MCF 10A (cell line): ENCODE measurements around the gene CRADD. TPM values are rescaled to one million over a fixed set of nuclear protein-coding genes. Genes with fewer than 3 reads are reported as not detected.

Experiments used
- BruUV-seq: library from RNA; stranded (reverse); fragments of 400-500 nt; replicated peaks from 2 replicates; lab custom pipeline; 2021; lab: Mats Ljungman, UMichigan
- CTCF ChIA-PET: fragments of 300-600 bp; sonication (Branson Sonifier 250); formaldehyde crosslinking; extraction: SDS; loops from one replicate; lab custom pipeline; 2021; ENCODE audit warnings: antibody characterized with exemption, inconsistent platforms; lab: Yijun Ruan, JAX
- POLR2A ChIA-PET: fragments of 300-600, 350-650 bp; sonication (Branson Sonifier 250); formaldehyde crosslinking; extraction: SDS; loops from one replicate; lab custom pipeline; 2020; ENCODE audit warnings: antibody characterized with exemption, inconsistent platforms; lab: Yijun Ruan, JAX
- DNase-seq: peaks from one replicate; pipeline ENCODE4 v3.0.0-alpha.2; 2018; ENCODE audit not compliant: unreplicated experiment
- H3K27ac Mint-ChIP-seq: one replicate; pipeline ENCODE4 v1.8.0; 2022; ENCODE audit warnings: mild to moderate bottlenecking, low read depth, mixed read lengths; ENCODE audit not compliant: unreplicated experiment
- H3K27me3 Mint-ChIP-seq: one replicate; pipeline ENCODE4 v1.8.0; 2022; ENCODE audit warnings: mixed read lengths; ENCODE audit not compliant: insufficient read depth, unreplicated experiment
- H3K36me3 Mint-ChIP-seq: one replicate; pipeline ENCODE4 v1.8.0; 2022; ENCODE audit warnings: mild to moderate bottlenecking, moderate library complexity, mixed read lengths; ENCODE audit not compliant: insufficient read depth, unreplicated experiment
- H3K4me1 Mint-ChIP-seq: one replicate; pipeline ENCODE4 v1.8.0; 2022; ENCODE audit warnings: mixed read lengths; ENCODE audit not compliant: insufficient read depth, unreplicated experiment
- H3K4me3 Mint-ChIP-seq: one replicate; pipeline ENCODE4 v1.8.0; 2022; ENCODE audit warnings: mild to moderate bottlenecking, moderate library complexity, mixed read lengths; ENCODE audit not compliant: unreplicated experiment
- H3K9me3 Mint-ChIP-seq: one replicate; pipeline ENCODE4 v1.8.0; 2022; ENCODE audit warnings: mixed read lengths; ENCODE audit not compliant: unreplicated experiment
- CTCF ChIP-seq: fragments of 200-600 bp; IDR thresholded peaks from one replicate; pipeline ENCODE4 v1.8.0; 2022; ENCODE audit warnings: antibody characterized with exemption, mild to moderate bottlenecking; ENCODE audit not compliant: unreplicated experiment
- intact Hi-C: fragments of 100-400 bp; cut with micrococcal nuclease; formaldehyde crosslinking; loops from 2 replicates; pipeline ENCODE4 v1.14.1; 2022
- total RNA-seq: library from RNA; stranded (reverse); gene quantifications from 2 replicates; pipeline ENCODE4 v1.2.3, GENCODE V29; 2022

Gene CRADD
- total RNA-seq, 1 experiment from 2014 or later, result 15.4 TPM

GRCh38 chr12:93673084-93673483 lies 4.1 kb upstream of the CRADD start:
- DNase-seq, result no peak
- no peaks in the 10 kb centered on the region for H3K27me3 Mint-ChIP-seq
- peaks cover 10% of the 10 kb centered on the region for H3K9me3 Mint-ChIP-seq
- peaks cover 5% of the 10 kb centered on the region for H3K36me3 Mint-ChIP-seq
- no peak for TF ChIP-seq CTCF
- CTCF ChIA-PET, result interaction anchor here (1.0 kb wide), 1 partner anchor 428 kb away, joined by 4 read pairs; no protein-coding TSS in a partner anchor
- intact Hi-C loops, result no loop called here
- no peak overlapping the region for H3K27ac Mint-ChIP-seq
- POLR2A ChIA-PET, result no interaction called here
- no peak overlapping the region for H3K4me3 Mint-ChIP-seq
- BruUV-seq, result no TSS peak
- peaks cover 15% of the 10 kb centered on the region for H3K4me1 Mint-ChIP-seq

- no TSS peak for BruUV-seq
- H3K36me3 Mint-ChIP-seq, result peaks cover 16% of the 10 kb centered on the region
- H3K9me3 Mint-ChIP-seq, result no peaks in the 10 kb centered on the region
- H3K4me3 Mint-ChIP-seq, result no peak overlapping the region
- DNase-seq, result no peak
- ChIA-PET POLR2A (interaction anchor here (0.7 kb wide), 1 partner anchor 134 kb away, joined by 3 read pairs; no protein-coding TSS in a partner anchor), CTCF (no interaction called here)
- intact Hi-C loops, result no loop called here
- TF ChIP-seq CTCF, result no peak
- H3K27ac Mint-ChIP-seq, result no peak overlapping the region
- H3K4me1 Mint-ChIP-seq, result peaks cover 18% of the 10 kb centered on the region
- H3K27me3 Mint-ChIP-seq, result no peaks in the 10 kb centered on the region
Measured at GRCh38 chr12:93674386-93674785, 2.8 kb upstream of the CRADD start.

DNA sequence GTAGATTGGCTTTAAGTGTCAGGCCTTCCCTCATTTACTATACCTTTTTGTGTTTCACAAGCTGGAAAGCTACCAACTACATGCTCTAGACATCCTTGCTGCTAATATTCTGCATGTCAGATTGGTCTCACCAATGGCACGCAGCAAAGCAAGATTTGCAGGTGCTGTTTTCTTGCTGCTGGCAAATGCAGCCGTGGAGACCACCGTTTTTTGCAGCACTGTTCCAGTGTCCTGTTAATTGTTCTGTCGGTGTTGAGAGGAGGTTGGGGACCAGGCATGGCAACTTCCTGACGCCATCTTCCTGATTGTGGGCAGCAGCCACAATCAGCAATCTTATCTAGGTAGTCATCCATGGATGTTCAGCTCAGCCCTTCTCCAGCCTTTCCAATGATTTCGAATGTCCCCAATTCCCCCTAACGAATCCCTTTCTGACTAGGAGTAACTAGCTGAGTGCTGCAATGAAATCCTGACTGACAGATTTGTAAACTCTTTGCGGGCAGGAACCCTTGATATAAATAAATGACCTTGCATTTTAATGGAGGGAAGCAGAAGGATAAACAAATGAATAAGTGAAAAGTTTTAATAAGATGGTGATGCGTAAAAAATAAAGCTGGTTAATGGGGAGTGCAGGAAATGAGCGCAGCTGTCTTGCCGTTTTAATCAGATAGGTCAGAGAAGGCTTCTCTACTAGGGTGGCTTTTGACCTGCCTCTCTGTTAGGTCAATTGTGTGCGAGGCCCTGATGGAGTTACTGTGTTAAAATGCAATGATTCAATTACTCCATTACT lies 574 bp upstream of the CRADD start:
- Mint-ChIP-seq H3K4me1 (peaks cover 21% of the 10 kb centered on the region), H3K27ac (peak overlapping the region; percentile 100), H3K4me3 (peak overlapping the region; percentile 98), H3K9me3 (no peaks in the 10 kb centered on the region), H3K27me3 (no peaks in the 10 kb centered on the region), H3K36me3 (peaks cover 23% of the 10 kb centered on the region)
- CTCF ChIA-PET, result interaction anchor here (0.6 to 1.0 kb wide), 2 partner anchors 82 to 107 kb away, joined by 3 read pairs; no protein-coding TSS in a partner anchor
- TF ChIP-seq CTCF, result no peak
- no TSS peak for BruUV-seq
- DNase-seq, result no peak
- intact Hi-C loops, result loop anchor here (1.0 to 5.0 kb wide), 5 partner anchors 51 to 424 kb away; no protein-coding TSS in a partner anchor
- POLR2A ChIA-PET, result interaction anchor here (0.6 to 1.8 kb wide), 29 partner anchors 9 to 427 kb away, joined by 3 to 21 read pairs (median 3); partner anchors contain the start of gene SOCS2

DNA sequence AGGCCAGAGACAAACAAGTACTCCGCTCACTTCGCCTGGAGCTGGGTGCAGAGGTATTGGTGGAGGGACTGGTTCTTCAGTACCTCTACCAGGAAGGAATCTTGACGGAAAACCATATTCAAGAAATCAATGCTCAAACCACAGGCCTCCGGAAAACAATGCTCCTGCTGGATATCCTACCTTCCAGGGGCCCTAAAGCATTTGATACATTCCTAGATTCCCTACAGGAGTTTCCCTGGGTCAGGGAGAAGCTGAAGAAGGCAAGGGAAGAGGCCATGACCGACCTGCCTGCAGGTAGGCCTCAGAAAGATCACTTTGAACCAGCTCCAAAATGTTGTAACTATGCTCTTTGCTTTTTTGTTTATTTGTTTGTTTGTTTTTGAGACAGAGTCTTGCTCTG lies 1.6 kb downstream of the CRADD start:
- peak overlapping the region; percentile 98 for H3K4me3 Mint-ChIP-seq
- BruUV-seq, result no TSS peak
- ChIA-PET POLR2A (interaction anchor here (0.6 to 2.4 kb wide), 11 partner anchors 14 to 421 kb away, joined by 3 to 16 read pairs (median 3); no protein-coding TSS in a partner anchor), CTCF (interaction anchor here (0.6 to 1.7 kb wide), 9 partner anchors 10 to 423 kb away, joined by 3 to 7 read pairs (median 3); no protein-coding TSS in a partner anchor)
- no peaks in the 10 kb centered on the region for H3K27me3 Mint-ChIP-seq
- peaks cover 15% of the 10 kb centered on the region for H3K4me1 Mint-ChIP-seq
- H3K36me3 Mint-ChIP-seq, result peaks cover 23% of the 10 kb centered on the region
- DNase-seq, result no peak
- intact Hi-C loops, result loop anchor here (5.0 kb wide), 1 partner anchor 86 kb away; no protein-coding TSS in a partner anchor
- peak overlapping the region; percentile 100 for H3K27ac Mint-ChIP-seq
- TF ChIP-seq CTCF, result no peak
- no peaks in the 10 kb centered on the region for H3K9me3 Mint-ChIP-seq
